MM.1S (cell line): Measurements from ENCODE around the gene DNAI4.

Experiments used
- DNase-seq: peaks from one replicate; pipeline ENCODE4 v3.0.0-alpha.2; 2015
- H2AFZ ChIP-seq: fragments of 300-600 bp; sonication (generic); 2 replicates; pipeline ENCODE4 v1.6.0; 2016; ENCODE audit warnings: antibody characterized with exemption, low read length
- H3F3A ChIP-seq: fragments of 300-600 bp; sonication (generic); 2 replicates; pipeline ENCODE4 v1.6.1; 2016; ENCODE audit warnings: mild to moderate bottlenecking, antibody characterized with exemption, low read length, moderate library complexity, mixed read lengths; ENCODE audit not compliant: insufficient read depth
- H3K27ac ChIP-seq: fragments of 300-600 bp; sonication (generic); 2 replicates; pipeline ENCODE4 v1.5.1; 2016; ENCODE audit warnings: mild to moderate bottlenecking, low read length
- H3K27me3 ChIP-seq: fragments of 300-600 bp; sonication (generic); replicated peaks from 2 replicates; pipeline ENCODE4 v1.6.0; 2016; ENCODE audit warnings: low read length; ENCODE audit not compliant: insufficient read depth
- H3K36me3 ChIP-seq: fragments of 300-600 bp; sonication (generic); replicated peaks from 2 replicates; pipeline ENCODE4 v1.6.1; 2016; ENCODE audit warnings: mild to moderate bottlenecking, low read length, mixed read lengths; ENCODE audit not compliant: insufficient read depth
- H3K4me1 ChIP-seq: fragments of 300-600 bp; sonication (generic); 2 replicates; pipeline ENCODE4 v1.6.1; 2016; ENCODE audit warnings: low read length, mixed read lengths
- H3K4me2 ChIP-seq: fragments of 300-600 bp; sonication (generic); 2 replicates; pipeline ENCODE4 v1.6.0; 2016; ENCODE audit warnings: low read depth, low read length
- H3K4me3 ChIP-seq: fragments of 300-600 bp; sonication (generic); 2 replicates; pipeline ENCODE4 v1.5.1; 2016; ENCODE audit warnings: low read length, mixed read lengths
- H3K79me2 ChIP-seq: fragments of 300-600 bp; sonication (generic); 2 replicates; pipeline ENCODE4 v1.6.1; 2016; ENCODE audit warnings: mixed run types, low read length, mixed read lengths
- H3K9ac ChIP-seq: fragments of 300-600 bp; sonication (generic); 2 replicates; pipeline ENCODE4 v1.6.1; 2016; ENCODE audit warnings: low read length, mixed read lengths
- H3K9me2 ChIP-seq: fragments of 300-600 bp; sonication (generic); replicated peaks from 2 replicates; pipeline ENCODE4 v1.6.1; 2016; ENCODE audit warnings: mild to moderate bottlenecking, low read length, mixed read lengths; ENCODE audit not compliant: insufficient read depth
- H3K9me3 ChIP-seq: fragments of 300-600 bp; sonication (generic); replicated peaks from 2 replicates; pipeline ENCODE4 v1.6.1; 2016; ENCODE audit warnings: mild to moderate bottlenecking, low read length, mixed read lengths; ENCODE audit not compliant: insufficient read depth
- H4K20me1 ChIP-seq: fragments of 300-600 bp; sonication (generic); 2 replicates; pipeline ENCODE4 v1.6.1; 2016; ENCODE audit warnings: mild to moderate bottlenecking, low read length, moderate library complexity, mixed read lengths; ENCODE audit not compliant: insufficient read depth
- CTCF ChIP-seq: fragments of 300-600 bp; sonication (generic); IDR thresholded peaks from 2 replicates; pipeline ENCODE4 v1.5.1; 2016; ENCODE audit warnings: antibody characterized with exemption, low read length, mixed read lengths
- EZH2 ChIP-seq: fragments of 300-600 bp; sonication (generic); optimal IDR thresholded peaks from 2 replicates; pipeline ENCODE3; 2017; ENCODE audit warnings: low read depth, mild to moderate bottlenecking, antibody characterized with exemption, low read length, mixed read lengths
- EZH2phosphoT487 ChIP-seq: fragments of 300-600 bp; sonication (generic); IDR thresholded peaks from 2 replicates; pipeline ENCODE4 v1.6.1; 2018; ENCODE audit warnings: antibody characterized with exemption, low read length

DNAI4 gene

GRCh38 chr1:66931590-66931989 is 6.9 kb upstream of the DNAI4 start:
- 0 out of 2 replicates have a peak, but pooled peaks cover 3% of the 10 kb centered on the region for H3K36me3 ChIP-seq
- H3K9me2 ChIP-seq: no peaks in the 10 kb centered on the region
- no peak for TF ChIP-seq CTCF
- no peak for TF ChIP-seq EZH2
- H4K20me1 ChIP-seq: peaks cover 7% of the 10 kb centered on the region; the same call in 1 of the 2 replicates
- H3F3A ChIP-seq: peaks cover 21% of the 10 kb centered on the region
- H3K9me3 ChIP-seq: no peaks in the 10 kb centered on the region
- no peak overlapping the region for H2AFZ ChIP-seq
- peak overlapping the region; percentile 77 for H3K4me3 ChIP-seq
- H3K27ac ChIP-seq: peak overlapping the region; percentile 77; the same call in 1 of the 2 replicates
- peak overlapping the region; percentile 89 for H3K9ac ChIP-seq
- H3K79me2 ChIP-seq: peaks cover 94% of the 10 kb centered on the region
- peaks cover 15% of the 10 kb centered on the region for H3K4me1 ChIP-seq
- peak; percentile 39 for DNase-seq
- peak overlapping the region; percentile 81 for H3K4me2 ChIP-seq
- no peaks in the 10 kb centered on the region for H3K27me3 ChIP-seq

GRCh38 chr1:66930823-66931174 is 6.1 kb upstream of the DNAI4 start:
- peaks cover 7% of the 10 kb centered on the region; the same call in 1 of the 2 replicates for H4K20me1 ChIP-seq
- TF ChIP-seq CTCF: no peak
- TF ChIP-seq EZH2: no peak
- no peak for TF ChIP-seq EZH2phosphoT487
- H3K9me2 ChIP-seq: no peaks in the 10 kb centered on the region
- H2AFZ ChIP-seq: peak overlapping the region; percentile 20; the same call in 1 of the 2 replicates
- H3K79me2 ChIP-seq: peaks cover 94% of the 10 kb centered on the region
- H3K4me3 ChIP-seq: peak overlapping the region; percentile 77
- 0 out of 2 replicates have a peak, but pooled peaks cover 3% of the 10 kb centered on the region for H3K36me3 ChIP-seq
- H3K27me3 ChIP-seq: no peaks in the 10 kb centered on the region
- H3K4me2 ChIP-seq: peak overlapping the region; percentile 81
- peaks cover 15% of the 10 kb centered on the region for H3K4me1 ChIP-seq
- H3K9me3 ChIP-seq: no peaks in the 10 kb centered on the region
- peak; percentile 27 for DNase-seq
- peaks cover 24% of the 10 kb centered on the region for H3F3A ChIP-seq
- H3K9ac ChIP-seq: peak overlapping the region; percentile 89
- peak overlapping the region; percentile 77 for H3K27ac ChIP-seq

GRCh38 chr1:66929999-66930822 is 5.6 kb upstream of the DNAI4 start:
- Histone ChIP-seq H3K27me3 (no peaks in the 10 kb centered on the region), H3F3A (peaks cover 30% of the 10 kb centered on the region), H3K9me2 (no peaks in the 10 kb centered on the region), H3K27ac (peak overlapping the region; percentile 77), H3K9me3 (no peaks in the 10 kb centered on the region), H3K9ac (peak overlapping the region; percentile 89), H3K4me2 (peak overlapping the region; percentile 81), H3K79me2 (peaks cover 94% of the 10 kb centered on the region), H4K20me1 (peaks cover 4% of the 10 kb centered on the region; the same call in 1 of the 2 replicates), H2AFZ (peak overlapping the region; percentile 37), H3K4me1 (peaks cover 14% of the 10 kb centered on the region), H3K4me3 (peak overlapping the region; percentile 77), H3K36me3 (0 out of 2 replicates have a peak, but pooled peaks cover 3% of the 10 kb centered on the region)
- no peak for TF ChIP-seq CTCF
- TF ChIP-seq EZH2: no peak
- TF ChIP-seq EZH2phosphoT487: no peak
- peak; percentile 94 for DNase-seq
